8988T (cell line): ENCODE data around the gene SPOCK2.

Experiments
- DNase-seq: peaks from one replicate; pipeline ENCODE4 v3.0.0; 2011

SPOCK2 gene

DNA sequence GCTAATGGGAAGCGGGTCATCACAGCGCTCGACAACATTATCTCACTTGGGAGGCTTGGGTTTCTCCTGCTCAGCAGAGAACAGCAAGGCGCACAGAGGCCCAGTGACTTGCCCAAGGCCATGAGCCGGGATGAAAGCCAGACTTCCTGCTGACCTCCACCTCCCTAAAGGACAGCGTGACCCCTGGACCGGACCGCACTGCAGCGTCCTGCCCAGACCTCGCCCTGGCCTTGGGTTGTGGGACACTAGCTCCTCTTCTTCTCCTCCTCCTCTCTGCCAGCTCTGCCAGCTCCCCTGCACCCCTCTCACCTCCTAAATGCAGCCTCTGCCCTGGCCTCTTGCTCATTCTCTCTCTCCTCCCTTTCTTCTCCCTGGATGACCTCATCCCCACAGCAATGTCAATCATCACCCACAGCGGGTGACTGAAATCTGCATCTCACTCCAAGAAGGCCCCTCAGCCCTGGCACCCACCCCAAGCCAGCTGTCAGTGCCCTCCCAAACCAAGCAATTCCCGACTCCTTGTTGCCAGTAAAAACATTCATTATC lies 19.4 kb downstream of the SPOCK2 start:
- no peak for DNase-seq

DNA sequence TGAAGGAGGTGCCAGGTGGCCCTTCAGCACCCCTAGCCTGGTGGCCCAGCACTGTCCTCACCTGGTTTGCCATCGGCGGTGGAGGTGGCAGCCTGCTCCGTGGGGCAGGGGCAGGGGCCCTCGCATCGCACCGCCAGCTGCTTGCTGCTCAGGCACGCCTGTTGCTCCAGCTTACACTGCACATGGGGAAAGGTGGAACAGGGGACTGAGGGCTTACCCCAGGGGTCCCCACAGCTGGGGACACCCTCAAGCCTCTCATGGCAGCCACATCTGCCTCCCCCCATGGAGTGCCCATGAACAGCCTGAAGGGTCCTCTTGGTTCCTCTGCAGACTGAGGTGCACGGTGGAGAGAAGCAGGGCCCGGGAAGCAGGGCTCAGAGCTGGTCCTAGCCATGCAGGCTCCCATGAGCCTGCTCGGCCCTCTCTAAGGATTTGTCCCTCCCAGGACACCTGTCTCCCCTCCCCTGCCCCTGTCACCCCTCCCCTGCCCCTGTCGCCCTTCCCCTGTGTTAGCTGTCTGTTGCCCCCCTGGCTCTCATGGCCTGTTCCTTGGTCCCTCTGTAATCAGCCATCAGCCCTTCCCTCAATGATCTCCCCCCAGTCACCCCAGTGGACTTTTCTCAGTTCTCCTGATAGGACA lies 20.1 kb downstream of the SPOCK2 start:
- DNase-seq: no peak

DNA sequence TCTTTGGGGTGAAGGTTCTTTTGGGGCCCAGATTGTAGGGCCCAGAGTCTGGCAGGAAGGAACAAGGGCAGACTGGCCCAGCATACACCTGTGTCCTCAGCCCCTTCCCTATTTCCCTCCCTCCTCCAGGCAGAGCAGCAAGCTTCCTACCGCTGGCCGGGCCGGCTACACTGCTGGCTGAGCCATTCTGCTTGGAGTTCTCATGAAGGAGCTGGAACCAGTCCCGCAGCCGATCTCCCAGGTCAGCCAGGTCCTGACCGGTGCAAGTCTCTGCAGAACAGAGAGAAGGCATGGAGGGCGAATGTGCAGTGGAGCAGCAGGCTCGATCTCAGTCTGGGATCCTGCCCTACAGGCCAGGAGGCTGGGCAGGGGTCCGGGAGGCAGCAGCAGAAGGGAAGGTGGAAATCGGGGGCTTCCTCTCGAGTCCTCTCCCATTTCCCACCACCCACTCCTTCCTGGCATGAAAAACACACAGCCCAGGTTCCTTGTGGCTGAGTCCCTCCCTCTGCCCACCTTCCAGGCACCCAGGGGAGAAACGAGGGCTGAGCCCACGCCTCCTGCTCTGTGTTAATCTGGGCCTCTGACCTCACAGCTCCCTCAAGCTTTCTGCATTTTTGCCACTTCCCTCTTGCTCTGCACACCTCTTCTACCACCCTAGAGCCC lies 20.8 kb downstream of the SPOCK2 start:
- DNase-seq: no peak

DNA sequence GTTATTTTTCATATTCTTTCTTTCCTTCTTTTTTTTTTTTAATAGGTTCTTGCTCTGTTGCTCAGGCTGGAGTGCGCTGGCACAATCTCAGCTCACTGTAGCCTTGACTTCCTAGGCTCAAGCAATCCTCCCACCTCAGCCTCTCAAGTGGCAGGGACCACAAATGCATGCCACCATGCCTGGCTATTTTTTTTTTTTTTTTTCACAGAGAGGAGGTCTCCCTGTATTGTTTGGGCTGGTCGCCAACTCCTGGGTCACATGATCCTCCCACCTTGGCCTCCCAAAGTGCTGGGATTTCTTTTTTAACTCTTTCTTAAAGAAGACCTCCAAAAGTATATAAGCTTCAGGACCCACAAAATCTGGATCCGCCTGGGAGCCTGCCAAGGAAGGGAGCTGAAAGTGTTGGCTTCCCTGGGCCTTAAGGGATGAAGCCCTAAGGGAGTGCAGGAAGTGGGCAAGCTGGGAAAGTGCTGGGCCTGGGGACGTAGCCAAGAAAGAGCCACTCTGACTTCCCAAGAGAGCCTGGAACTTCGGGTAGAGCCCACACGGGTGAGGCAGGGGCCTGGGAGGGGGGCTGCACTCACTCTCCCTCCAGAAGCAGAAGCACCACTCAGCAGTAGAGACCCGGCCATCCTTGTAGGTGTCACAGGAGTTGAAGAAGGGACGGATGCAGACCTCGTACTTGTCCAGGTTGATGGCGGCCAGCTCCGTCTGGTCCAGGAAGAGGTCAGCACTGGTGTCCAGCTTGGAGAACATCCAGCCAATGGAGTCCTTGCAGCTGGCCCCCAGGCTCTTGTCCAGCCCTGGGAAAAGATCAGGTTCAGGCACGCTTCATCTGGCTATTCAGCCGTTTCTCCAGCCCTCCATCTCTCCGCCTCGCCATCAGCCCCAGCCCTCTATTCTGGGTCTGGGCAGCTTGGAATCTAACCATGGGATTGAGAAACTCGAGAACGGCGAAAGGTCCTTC lies 21.8 kb downstream of the SPOCK2 start:
- no peak for DNase-seq

DNA sequence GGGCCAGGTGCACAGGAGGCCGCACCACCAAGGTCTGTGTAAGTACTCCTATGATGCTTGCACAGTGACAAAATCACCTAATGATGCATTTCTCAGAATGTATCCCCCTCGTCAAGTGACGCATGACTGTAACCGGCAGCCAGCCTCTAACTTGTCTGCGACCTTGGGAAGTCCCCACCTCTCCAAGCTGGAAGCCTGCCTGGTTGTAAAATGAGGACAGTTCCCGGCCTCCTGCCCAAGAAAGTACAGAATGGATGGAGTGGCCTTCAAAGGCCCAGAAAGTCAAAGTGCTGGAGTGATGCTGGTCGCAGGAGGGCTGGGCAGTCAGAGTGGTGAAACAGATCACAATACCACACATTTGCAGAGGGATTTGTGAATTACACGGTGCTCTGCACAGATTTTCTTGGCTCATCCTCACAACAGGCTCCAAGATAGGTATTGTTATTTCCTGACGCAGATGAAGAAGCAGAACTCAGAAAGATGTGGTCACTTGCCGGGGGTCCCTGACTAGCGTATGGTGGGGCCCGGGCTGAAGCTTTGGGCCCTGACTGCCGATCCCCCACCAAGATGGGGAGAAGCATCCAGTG lies 22.8 kb downstream of the SPOCK2 start:
- DNase-seq: no peak

DNA sequence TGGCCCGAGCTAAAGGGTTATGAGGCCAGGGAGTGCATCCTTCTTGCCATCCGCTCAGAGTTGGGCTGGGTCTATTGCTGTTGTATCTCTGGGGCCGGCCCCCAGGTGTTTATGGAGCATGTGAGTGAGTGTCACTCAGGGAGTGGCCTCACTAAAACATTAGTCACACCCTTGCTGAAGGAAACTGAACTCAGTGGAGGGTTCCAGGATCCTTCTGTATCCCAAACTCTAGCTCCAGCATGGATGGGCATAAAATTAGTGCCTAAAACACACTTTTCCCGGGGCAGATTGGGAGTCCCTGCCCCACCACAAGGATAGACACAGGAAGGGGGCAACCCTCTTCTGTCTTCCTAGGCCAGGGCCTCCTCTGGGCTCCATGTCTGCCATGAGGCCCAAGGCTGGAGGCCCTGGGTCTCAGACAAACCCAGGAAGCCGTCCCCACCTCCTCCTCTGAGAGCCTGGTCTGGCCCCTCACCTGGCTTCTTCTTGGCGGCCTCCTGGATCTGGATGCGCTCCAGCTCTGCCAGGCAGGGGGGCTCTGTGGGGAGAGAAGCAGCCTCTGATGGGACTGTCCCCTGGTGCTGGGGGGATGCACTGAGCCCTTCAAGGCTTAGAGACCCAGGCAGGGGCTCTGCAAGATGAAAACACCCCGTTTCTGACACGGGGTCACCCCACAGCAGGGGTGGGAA lies 24.5 kb downstream of the SPOCK2 start:
- DNase-seq: no peak

DNA sequence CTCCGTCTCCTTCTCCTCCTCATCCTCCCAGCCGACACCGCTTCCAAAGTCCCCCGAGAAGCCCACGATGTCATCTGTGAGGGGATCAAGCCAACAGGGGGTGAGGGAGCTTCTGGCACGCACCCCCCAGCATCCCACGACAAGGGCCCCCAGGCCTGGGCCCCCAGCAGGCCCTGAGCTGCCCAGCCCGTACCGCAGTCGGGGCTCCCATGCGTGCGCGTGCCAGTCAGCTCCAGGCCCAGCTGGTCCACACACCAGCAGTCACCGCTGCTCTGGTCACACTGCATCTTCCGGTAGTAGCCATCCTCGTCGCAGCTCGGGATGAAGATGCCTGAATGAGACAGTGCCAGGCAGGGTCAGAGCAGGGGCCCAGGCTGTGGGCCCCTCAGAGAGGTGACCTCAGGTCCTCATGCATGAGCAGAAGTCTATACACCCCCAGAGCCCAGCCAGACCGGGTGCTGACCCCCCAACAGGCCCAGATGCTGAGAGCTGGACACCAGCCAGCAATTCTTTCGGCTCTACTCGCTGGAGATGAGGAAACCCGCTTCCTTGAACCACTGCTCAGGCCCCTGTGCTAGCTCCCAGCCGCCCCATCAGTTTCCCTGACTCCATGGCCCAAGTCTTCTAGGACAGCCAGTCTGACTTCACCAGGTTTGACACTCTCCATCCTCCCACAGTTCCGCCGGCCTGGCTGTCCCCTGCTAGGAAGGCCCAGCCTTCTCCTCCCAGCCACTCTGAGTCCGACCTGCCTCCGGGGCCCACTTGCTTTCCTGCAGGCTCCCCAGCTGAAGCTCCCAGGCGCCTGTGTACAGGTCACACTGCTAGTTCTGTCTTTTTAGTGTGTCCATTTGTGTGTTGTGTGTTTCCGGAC lies 25.3 kb downstream of the SPOCK2 start:
- no peak for DNase-seq

DNA sequence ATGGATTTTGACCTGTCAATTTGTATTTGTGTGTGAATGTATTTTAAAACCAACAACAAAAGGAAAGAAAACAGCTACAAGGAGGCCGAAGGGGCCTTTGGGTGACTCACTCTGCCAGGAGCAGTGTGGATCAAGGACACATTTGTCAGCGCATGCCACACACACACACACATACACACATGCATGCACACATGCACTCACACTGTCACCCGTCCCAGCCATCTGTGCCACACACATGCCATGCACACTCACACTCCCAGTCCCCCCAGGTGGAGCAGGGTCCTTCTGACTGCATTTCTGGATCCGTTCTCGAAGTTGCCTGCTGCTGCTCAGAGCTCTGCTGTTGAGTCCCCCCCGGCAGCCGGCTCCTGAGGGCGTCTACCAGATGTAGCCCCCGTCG lies 26.0 kb downstream of the SPOCK2 start:
- DNase-seq: no peak

DNA sequence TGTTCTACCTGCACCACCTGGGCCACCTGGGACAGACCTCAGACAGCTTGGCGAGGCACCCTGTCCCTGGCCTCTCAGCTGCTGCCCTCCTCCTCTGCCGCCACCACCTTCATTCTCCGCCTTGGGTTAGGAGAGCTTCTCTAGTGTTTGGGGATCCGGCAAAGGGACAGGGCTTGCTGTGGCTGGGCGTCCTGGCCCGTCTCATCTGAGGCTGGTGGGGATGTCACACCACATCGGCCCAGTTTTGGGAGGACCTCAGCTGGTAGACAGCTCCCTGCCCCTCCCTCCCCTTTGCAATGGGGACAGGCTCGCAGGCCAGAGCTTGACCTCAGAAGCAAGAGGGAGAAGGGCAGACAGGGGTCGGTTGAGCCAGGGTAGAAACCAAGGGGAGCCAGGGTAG lies 26.4 kb downstream of the SPOCK2 start:
- no peak for DNase-seq

DNA sequence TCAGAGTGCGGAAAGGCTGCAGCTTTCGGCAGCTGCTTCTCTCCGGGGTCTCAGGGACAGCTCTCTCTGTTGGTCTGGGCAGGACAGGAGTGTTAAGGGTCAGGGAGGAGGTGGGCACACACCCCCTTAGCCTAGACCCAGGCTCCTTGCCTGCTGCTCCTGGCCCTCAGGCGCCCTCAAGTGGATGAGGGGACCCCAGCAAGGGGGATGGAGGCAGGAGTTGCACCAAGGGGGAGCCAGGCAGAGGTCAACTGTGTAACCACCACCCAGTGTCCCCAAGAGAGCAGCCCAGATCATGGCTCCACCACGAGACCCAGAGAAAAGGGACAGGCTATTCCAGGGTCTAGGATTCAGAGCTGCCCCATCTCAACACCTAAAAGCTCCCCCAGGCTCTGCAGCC lies 26.9 kb downstream of the SPOCK2 start:
- no peak for DNase-seq

DNA sequence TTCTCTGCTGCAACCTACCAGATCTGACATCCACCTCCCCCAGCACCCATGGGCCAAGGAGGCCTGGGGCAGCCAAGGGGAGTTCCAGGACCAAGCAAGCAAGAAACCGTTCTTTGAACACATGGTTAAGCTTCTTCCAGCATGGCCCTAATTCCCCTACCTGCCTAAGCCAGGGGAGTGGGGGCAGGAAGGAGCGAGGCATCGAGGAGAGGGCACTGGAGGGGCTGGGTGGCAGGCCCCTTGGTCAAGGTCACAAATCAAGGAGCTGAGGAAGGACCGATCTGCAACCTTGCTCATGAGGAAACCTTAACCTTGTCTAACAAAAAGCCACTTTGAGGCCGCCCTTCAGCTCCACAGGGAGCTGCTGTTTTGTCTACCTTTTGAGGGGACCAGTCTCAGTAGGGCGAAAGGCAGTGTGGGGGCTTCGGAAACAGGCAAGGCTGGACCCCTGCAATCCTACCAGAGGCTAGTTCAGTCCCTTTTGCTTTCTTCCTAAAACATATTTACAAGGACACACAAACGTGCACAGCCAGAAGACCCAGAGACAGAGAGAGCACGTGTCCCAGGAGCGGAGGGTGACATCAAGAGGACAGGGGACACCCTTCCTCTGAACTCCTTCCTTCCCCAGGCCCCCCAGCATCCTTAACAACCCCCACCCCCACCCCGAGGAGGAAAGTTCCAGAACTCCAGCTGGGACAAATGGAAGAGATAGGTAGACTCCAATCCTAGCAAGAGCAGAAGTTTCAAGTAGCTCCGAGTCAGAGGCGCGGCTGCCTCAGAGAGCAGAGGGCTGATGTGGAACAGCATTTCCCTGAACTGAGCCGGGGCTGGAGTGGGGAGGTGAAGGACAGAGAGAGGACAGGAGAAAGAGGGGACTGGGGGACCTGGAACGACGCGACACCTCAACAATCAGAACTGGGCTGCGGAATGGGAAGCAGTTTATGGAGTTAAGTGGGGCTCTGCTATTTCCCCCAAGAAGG lies 28.2 kb downstream of the SPOCK2 start:
- DNase-seq: no peak

DNA sequence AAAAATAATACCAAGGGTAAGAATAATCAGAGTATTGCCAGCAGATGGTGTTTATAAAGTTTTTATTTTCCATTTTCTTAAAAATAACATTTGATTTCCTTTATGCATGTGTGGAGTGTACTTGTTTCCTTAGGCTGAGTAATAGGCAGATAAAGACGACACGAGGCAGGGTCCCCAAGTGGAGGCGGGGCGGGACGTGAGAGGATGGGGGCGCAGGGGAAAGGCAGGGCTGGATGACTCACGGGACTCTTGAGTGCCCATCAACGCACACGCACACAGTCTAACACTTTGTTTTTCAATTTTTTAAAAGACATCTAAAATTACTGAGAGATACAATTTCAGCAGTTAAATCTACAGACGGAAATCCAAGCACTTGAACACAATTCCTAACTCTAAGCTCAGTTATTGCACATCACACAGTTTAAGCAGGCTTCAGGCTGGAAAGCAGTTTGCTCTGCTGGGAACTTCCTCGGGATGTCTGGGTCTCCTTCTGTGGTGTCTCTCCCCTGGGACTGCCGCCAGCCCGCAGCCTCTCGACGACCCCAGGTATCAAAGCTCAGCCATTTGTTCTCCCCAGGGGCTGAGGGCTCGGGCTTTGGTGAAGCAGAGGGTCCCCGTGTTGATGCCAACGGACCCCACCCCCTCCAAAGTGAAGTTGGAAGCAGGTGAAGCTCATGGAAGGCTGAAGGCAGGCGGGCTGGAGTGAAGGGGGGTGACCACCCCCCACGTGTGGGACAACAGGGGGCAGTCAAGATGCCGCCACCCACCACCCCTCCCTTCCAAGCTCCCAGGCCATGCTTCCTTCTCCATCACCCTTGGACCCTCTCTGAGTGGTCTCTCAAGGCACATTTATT lies 29.1 kb downstream of the SPOCK2 start:
- DNase-seq: no peak

DNA sequence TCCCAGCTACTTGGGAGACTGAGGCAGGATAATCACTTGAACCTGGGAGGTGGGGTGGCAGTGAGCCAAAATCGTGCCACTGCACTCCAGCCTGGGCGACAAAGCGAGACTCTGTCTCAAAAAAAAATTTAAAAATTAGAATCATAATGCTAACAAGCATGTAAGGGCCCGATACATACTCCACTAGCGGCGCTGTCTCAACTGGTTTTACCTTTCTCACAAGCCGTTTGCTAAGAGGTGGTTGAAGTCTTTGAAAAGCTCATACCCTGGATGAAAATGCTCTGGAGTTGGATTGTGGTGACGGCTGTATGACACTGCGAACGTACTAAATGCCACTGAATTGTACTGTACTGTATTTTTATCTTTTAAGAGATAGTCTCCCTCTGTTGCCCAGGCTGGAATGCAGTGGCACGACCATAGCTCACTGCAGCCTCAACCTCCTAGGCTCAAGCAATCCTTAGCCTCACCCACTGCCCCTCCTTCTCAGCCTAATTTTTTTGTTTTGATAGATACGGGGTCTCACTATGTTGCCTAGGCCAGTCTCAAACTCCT lies 29.9 kb downstream of the SPOCK2 start:
- no peak for DNase-seq

DNA sequence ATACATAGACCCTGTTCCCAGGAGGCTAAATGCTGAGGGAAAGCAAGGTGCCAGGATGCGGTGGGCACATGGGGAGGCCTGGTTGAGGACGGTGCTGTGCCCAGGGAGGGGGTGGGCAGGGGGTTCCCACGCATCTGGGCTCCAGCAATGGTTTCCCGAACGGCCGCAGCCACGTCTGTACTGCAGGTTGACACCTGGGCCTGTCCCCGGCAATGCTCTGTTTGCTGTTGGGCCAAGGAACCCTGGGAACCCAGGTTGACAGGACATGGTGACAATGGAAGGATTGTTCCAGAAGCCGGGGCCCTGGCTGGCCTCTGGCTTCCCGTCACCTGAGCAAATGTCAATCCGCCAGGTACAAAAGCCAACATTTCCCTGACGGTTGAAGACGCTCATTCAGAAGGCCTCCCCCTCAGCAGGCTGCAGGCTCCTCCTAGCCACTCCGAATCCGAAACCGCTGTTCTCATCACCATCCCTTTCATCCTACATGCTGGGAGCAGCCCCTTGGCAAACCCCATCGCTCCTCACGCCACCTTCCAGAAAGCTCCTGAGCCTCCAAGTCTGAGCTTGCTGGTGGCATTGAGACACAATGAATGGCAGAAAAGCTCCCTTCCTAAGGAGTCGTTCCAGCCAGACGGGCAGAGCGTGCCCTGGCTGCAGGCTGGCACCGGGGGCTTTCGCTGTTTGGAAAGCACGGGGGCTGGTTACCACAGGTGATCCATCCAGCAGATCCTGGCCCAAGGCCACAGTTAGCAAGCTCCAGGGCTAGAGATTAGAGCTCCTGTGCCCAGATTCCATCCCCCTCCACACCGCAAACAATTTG lies 31.2 kb downstream of the SPOCK2 start:
- no peak for DNase-seq

DNA sequence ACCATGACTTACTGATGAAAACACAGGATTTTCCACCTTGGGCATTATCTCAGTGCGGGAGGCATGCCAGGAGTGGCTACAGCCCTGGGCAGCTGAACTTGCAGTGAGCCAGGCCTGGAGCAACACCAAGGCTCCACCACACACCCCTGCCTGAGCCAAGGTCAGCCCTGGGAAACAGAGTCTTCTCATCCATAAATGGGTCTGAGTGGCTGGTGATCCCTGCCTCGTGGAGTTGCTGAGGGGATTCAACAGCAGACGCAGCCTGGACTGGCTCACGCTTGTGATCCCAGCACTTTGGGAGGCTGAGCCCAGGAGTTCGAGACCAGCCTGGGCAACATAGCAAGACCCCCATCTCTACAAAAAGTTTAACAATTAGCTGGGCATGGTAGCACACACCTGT lies 32.2 kb downstream of the SPOCK2 start:
- DNase-seq: no peak

DNA sequence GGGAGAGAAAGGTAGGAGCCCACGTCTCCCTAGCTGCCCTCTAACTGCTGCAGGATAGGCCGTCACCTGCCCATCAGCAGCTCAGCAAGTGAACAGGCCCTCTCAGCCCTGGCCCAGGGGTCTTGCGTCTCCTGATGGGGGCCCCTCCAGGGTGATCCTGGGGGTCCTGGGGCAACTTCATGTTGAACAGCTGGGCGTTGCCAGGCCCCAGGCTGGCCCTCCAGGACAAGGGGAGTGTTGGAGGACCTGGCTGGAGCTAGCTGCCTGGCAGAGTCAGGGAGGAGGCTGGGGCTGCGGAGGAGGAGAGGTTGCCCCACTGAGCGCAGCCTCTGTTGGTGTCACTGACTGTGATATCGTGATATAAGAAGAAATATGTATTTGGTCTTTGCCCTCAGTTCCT lies 34.7 kb downstream of the SPOCK2 start:
- DNase-seq: no peak

DNA sequence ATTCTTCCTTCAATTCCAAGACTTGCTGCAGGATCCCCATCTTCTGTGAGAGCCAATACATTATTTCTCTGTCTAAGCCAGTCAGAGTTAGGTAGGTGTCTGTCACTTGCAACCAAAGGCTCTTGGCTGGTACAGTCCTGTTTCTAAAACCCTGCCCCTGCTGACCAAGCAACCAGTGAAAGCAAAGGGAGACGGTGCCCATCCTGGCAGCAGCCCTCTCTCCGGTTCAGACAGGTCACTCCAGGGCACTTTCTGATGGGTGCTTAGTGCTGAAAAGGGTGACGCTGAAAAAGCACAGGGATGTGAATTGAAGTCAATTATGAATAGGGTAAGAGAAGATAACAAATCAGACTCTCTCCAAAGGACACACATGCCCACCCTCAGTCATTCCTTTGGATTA lies 37.5 kb downstream of the SPOCK2 start:
- no peak for DNase-seq
